GM19397 (cell line): ENCODE data around the gene DKKL1.
A peak's percentile ranks its signal among the peaks of the same experiment; 100 is the strongest.
"Not testable (repeated sequence)": the region's sequence is repeated elsewhere in the genome, so short reads cannot be mapped to it uniquely, and the experiment has no call there.

Experiments
- ATAC-seq: cut with Tn5 transposase; IDR thresholded peaks from one replicate; pipeline ENCODE4 v1.9.1; 2021; ENCODE audit warnings: mild to moderate bottlenecking, moderate library complexity; ENCODE audit not compliant: unreplicated experiment

The DKKL1 gene

DNA sequence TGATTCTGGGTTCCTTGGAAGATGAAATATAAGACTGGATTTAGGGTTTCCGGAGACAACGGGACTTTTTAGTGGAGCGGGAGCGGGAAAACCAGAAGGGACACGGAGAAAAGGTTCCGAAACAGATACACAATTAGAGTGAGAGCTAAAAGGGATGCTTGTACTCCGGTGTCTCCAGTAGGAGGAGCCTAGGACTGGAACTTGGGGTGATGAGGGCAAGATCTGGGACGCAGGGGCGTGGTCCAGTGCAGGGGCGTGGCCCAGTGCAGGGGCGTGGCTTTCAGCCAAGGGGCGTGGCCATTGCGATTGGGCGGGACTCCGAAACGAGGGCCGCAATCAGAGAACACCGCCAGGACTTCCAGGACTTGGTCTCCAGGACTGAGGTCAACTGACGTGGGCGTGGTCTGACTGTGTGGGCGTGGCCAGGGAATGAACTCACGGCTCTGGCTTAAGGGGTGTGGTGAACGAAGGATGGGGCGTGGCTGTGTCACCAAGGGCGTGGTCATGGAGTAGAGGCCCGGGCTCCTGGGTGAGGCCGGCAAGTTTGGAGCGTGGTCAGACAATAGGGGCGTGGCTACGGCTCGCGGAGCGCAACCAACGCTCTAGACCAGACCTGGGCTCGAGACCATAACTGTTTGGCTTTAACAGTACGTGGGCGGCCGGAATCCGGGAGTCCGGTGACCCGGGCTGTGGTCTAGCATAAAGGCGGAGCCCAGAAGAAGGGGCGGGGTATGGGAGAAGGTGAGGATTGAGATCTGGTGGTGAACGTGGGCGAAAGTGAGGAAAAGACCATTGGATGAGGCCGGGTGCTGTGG, at the start of gene DKKL1:
Gene DKKL1 (plus strand): TSS at position 610 of the 815 bp plus-strand sequence. CDS start 122 bp downstream, at position 732.
- ATAC-seq: no peak

DNA sequence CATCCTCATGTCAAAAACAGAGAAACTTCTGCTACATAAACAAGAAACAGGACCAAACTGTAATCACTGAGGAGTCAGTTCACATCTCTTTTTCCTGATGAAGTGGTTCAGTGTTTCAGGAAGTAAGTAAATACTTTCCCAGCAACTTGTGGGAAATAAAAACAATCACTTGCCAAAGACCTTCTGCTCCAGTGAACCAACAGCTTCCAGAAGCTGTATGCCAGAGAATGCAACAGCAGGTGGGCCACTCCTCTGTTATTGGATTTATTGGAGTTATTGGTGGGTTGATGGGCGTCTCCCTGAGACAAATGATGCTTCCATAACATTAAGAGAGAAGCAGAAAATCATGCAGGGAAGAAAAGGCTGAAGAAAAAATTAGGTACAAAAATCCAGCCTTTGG, 48.6 kb upstream of the DKKL1 start:
- no peak for ATAC-seq

DNA sequence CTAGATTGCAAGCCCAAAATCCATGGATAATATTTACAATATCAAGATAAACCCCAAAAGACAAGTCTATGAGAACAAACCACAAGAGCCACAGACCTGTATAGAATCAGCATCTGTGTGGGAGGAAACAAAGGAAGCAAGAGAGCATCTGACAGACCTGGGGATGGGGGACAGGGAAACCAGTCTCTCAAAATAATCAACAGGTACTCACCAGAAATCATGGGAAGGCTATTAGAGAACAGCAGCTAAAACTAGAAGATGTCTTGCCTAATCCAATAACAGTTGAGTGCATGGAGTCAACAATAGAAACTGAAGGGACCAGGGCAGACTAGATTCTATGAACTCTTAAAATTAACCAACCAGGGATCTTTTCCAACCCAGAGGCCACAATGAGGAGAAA, 47.4 kb upstream of the DKKL1 start:
- ATAC-seq: no peak

DNA sequence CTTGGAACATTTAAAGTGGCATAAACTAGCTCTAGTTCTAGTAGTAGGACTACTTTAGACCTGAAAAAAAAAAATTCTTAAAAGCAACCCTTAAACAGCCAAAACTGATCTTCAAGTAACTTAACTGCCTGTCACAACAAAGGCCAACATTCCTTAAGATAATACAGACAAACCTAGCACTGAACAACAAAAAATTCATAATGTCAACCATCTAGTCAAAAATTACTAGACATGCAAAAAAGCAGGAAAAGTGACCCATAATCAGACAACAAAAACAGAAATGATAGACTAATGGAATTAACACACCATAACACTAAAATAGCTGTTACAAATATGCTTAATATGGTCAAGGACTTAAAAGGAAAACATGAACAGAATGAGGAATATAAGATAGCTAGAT, 45.4 kb upstream of the DKKL1 start:
- no peak for ATAC-seq

DNA sequence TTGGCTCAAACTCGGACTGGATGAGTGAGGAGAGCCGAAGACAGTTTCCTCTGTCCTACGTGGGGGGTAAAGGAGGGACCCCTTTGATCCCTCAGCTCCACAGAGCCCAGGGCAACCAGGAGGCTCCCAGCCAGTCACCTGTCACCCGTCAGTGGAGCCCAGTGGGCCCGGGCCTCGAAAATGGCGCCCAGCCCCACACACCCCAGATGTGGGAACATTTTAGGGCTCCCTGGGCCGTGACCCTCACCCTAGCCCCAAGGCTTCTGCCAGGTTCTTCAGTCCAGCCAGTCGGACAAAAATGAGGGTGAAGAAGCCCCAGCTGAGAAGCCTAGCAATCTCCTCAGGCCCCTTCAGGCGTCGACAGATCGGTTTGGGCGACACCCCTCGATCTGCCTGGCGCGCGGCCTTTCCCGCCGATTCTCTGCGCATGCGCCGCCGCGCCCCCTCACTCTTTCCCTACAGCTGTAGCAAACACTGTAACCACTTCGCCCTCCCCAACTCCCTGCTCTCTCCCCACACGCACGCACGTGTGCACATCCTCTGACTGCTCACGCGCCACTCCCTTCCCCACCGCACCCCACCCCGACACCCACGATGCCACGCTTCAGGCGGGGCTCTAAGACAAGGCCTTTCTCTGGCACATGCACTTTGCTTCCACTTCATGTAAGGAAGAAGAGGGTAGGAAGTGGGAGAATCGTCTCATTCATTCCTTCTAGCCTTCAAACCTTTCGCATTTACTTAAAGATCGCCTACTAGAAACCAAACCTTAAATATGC, 38.7 kb upstream of the DKKL1 start, which contains the start of gene SLC6A16:
Gene SLC6A16 (minus strand): TSS at position 391 of the 776 bp plus-strand sequence. CDS start 13,844 bp downstream, outside the sequence.
- ATAC-seq: no peak

DNA sequence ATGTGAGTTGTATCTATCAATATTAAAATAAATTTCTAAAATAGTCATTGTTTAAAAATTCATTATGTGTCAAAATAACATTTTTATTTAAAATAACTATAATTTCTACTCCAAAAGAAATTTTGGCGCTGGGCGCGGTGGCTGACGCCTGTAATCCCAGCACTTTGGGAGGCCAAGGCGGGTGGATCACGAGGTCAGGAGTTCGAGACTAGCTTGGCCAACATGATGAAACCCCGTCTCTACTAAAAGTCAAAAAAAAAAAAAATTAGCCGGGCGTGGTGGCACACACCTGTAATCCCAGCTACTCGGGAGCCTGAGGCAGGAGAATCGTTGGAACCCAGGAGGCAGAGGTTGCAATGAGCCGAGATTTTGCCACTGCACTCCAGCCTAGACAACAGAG, 37.9 kb upstream of the DKKL1 start:
- ATAC-seq: not testable (repeated sequence)

DNA sequence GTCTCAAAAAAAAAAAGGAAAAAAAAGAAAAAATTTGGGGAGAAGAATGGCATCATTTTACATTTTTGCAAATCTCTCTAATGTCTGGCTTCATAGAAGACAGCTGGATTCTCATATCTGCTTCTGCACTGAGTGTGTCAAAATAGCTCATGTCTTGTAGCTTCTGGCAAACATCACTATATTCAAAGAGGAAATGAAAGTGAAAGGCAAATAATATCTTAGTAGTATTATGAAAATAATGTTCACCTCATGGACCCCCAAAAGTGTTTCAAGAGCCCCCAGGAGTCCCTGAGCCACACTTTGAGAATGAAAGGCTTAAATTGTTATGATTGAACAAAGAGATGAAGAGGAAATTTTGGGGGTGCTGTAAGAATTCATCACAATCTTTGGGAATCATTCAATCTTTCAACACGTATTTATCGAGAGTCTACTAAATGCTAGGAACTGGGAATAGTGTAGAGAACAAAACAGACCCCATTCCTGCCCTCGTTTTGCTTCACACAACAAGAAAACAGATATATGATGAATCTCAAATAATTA, 37.4 kb upstream of the DKKL1 start:
- no peak for ATAC-seq

DNA sequence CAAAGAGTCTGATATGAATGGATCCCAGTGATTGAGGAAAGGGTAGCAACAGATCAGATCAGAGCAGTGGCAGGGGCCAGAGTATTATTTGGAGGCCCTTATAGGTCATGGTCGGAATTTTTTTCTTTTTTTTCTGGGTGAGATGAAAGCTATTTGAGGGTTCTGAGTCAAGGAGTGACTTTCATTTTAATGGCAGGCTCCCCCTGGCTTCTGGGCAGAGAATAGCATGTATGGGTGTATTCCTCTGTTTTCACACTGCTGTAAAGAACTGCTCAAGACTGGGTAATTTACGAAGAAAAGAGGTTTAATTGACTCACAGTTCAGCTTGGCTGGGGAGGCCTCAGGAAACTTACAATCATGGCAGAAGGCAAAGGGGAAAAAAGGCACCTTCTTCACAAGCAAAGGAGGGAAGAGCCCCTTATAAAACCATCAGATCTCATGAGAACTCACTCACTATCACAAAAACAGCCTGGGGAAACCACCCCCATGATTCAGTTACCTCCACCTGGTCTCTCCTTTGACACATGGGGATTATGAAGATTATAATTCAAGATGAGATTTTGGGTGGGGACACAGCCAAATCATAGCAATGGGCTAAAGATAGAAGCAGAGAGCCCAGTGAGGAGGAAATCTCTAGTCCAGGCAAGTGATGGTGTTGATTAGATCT, 35.7 kb upstream of the DKKL1 start:
- no peak for ATAC-seq

DNA sequence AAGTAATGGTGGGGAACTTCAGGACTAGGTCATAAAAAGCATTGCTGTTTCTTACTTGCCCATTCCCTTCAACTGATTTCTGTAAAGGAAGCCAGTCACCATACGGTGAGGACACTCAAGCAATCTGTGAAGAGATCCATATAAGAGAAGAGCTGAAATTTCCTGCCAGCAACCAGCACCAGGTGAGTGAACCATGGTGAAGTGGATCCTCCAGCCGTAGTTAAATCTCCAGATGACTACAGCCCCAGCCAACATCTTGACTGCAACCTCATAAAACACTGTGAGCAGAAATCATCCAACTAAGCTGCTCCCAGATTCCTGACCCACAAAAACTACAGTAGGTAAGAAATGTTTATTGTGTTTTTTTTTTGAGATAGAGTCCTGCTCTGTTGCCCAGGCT, 34.9 kb upstream of the DKKL1 start:
- no peak for ATAC-seq

DNA sequence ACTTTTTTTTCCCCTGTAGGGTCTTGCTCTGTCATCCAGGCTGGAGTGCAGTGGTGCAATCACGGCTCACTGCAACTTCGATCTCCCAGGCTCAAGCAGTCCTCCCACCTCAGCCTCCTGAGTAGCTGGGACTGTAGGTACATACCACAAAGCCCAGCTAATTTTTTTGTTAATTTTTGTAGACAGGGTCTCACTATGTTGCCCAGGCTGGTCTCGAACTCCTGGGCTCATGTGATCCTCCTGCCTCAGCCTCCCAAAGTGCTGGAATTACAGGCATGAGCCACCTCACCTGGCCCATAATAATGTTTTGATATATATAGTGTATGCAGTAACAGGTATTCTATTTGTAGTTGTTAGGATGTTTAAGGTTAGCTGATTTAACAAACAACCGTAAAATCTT, 32.5 kb upstream of the DKKL1 start:
- ATAC-seq: not testable (repeated sequence)

DNA sequence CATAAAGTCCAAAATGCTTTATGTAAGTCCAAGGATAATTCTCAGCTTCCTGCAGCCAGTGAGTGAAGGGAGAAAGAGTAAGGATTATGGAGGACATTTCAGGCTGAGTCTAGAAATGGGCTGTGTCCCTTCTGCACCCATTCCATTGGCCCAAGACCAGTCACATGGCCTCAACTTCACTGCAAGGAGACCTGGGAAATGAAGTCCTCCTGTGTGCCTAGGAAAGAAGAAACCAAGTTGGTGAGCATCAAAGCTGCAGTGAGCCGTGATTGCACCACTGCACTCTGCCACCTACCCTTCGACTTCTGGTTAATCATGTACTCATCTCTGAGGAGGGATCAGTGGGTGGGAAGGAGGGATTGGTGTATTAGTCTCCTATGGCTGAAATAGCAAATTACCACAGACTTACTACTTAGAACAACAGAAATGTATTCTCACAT, 32.0 kb upstream of the DKKL1 start:
- ATAC-seq: peak; percentile 43

DNA sequence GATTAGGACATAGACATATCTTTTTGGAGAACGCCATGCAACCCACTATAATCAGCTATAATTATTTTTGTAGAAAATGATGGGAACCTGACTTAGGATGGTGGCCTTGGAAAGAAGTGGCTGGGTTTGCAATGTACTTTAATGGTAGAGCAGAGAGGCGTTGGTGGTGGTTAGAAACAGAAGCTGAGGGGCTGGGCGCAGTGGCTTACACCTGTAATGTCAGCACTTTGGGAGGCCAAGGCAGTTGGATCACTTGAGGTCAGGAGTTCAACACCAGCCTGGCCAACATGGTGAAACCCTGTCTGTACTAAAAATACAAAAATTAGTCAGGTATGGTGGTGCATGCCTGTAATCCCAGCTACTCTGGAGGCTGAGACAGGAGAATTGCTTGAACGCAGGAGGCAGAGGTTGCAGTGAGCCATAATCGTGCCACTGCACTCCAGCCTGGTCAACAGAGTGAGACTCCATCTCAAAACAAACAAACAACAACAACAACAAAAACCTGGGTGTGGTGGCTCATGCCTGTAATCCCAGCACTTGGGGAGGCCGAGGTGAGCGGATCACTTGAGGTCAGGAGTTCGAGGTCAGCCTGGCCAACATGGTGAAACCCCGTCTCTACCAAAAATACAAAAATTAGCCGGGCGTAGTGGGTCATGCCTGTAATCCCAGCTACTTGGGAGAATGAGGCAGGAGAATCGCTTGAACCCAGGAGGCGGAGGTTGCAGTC, 30.8 kb upstream of the DKKL1 start:
- ATAC-seq: not testable (repeated sequence)

DNA sequence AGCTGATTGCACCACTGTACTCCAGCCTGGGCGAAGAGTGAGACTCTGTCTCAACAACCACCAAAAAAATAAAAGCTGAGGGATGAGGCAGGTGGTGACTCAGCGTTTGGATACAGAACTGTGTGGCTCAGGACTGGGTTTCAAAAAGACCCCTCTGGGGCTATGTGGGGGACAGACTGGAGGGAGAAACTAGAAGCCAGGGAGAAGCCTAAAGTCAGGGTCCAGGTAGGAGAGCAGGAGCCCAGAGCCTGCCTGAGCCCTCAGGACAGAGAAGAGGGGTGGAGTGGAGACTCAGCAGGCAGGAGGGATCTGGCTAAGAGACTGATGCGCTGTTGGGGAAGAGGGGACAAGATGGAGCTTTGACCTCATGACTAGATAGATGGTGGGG, 30.3 kb upstream of the DKKL1 start:
- ATAC-seq: no peak

DNA sequence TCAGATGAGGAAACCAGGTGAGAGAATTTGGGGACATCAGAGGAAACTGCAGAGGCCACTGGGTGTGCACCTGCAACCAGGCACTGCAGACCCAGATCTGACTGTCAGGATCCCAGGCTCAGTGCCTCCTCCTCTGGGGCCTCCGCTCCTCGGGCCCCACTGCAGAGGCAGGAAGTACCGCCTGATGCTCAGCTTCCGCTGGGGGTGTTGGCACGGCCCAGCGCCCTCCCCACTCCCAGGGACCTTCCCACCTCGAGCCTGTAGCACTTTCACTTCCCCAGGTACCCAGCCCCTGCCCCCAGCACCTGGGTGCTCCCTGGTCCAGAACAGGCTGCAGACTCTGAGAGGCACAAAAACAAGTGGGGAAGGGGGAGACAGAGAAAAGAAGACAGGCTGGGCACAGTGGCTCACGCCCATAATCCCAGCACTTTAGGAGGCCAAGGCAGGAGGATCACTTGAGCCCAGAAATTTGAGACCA, 29.8 kb upstream of the DKKL1 start:
- peak; percentile 48 for ATAC-seq

DNA sequence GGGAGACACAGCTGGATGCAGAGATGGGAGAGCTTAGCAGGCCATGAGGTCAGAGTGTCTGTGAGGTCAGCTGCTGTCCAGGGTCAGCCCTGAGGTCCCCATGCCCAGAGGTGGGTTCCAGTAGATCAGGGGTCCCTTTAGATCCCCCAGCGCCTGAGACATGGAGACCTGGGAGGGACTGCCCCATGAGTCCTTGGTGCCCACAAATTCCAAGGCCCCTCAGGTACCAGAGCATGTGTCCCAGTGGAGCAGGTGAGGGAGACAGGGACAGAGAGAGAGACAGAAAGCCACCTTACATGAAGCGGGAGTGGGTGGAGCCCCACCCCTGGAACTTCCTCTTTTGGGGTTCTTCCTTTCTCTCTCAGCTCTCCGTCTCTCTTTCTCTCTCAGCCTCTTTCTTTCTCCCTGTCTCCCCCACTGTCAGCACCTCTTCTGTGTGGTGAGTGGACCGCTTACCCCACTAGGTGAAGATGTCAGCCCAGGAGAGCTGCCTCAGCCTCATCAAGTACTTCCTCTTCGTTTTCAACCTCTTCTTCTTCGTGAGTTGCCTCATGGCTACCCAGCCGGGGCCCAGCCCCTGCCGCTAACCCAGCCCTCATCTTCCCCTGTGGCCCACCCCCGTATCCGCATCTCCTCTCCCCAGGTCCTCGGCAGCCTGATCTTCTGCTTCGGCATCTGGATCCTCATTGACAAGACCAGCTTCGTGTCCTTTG, 28.4 kb upstream of the DKKL1 start, which contains the start of gene CD37:
Gene CD37 (plus strand): TSS at position 336 of the 713 bp plus-strand sequence. CDS start 135 bp downstream, at position 471.
- ATAC-seq: no peak

DNA sequence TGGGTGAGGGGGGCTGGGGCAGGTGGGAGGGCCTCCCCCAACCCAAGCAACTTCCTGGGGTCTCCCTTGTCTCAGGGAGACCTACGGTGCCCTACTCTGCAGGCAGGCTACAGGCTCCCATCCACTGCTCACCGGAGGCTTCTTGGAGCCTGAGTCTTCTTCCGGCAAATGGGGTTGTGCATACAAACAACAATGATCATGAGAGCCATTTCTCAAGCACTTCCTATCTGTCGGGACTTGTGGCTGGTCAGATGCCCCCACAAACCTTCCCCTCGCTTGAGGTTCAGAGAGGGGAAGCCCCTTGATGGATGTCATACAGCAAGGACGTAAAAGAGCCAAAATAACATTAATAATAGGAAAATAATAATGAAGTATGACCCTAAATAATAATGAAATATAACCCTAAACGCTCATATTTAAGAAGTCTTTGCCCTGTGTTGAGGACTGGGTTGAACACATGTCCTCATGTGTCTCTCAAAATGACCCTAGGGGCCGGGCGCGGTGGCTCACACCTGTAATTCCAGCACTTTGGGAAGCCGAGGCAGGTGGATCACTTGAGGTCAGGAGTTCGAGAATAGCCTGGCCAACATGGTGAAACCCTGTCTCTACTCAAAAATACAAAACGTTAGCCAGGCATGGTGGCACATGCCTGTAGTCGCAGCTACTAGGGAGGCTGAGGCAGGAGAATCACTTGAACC, 27.7 kb upstream of the DKKL1 start:
- ATAC-seq: no peak

DNA sequence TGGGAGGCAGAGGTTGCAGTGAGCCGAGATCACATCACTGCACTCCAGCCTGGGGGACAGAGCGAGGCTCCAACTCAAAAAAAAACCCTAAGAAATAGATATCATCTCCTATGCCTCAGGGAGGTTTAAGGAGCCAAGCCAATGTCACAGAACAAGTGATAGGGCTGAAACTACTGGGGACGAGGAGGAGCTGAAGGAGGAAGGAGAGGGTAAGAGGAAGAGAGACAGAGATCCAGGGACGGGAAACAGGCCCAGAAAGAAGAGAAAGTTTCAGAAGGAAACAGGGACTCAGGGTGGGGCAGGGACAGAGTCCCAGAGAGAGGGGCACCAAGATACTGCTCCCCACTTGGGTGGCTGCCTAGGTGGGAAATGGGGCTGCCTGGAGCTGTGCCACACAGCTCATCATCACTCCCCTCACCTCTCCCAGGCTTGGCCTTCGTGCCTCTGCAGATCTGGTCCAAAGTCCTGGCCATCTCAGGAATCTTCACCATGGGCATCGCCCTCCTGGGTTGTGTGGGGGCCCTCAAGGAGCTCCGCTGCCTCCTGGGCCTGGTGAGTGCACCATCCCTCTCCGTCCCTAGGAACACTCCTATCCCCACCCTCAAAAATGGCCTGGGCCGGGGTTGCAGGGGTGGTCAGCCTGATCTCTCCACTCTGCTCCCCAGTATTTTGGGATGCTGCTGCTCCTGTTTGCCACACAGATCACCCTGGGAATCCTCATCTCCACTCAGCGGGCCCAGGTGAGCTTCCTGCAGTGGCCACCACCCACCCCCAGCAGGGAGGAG, 27.0 kb upstream of the DKKL1 start:
- no peak for ATAC-seq
